ENCODE results near the gene USP40. TPM values are rescaled to one million over a fixed set of nuclear protein-coding genes. Genes with fewer than 3 reads are reported as not detected.

Gene USP40
- total RNA-seq, 1 experiment from 2014 or later = 28.0 TPM

DNA sequence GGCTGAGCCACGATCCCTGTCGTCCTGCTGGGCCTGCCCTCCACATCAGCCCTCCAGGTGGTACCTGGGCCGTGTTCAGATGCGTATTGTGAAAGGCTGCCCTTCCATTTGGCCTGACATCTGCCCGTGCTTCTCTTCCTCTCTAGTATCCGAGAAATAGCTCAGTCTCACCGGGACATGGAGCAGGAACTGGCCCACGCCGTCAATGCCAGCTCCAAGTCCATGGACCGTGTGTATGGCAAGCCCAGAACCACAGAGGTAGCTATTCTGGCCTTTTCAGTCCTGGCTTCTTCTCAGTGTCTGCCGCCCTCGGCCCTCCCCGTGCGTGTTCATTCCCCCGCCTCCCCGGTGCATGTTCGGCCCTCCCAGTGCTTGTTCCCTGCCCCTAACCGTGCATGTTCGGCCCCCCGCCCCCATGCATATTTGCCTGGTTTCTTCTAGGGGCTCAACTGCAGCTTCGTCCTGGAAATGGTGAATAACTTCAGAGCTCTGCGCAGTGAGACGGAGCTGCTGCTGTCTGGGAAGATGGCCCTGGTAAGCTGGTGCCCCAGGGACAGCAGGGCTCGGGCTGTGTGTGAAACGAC lies 104.3 kb downstream of the USP40 start:
- DNase-seq (ENCODE audit: low read depth) = no peak

DNA sequence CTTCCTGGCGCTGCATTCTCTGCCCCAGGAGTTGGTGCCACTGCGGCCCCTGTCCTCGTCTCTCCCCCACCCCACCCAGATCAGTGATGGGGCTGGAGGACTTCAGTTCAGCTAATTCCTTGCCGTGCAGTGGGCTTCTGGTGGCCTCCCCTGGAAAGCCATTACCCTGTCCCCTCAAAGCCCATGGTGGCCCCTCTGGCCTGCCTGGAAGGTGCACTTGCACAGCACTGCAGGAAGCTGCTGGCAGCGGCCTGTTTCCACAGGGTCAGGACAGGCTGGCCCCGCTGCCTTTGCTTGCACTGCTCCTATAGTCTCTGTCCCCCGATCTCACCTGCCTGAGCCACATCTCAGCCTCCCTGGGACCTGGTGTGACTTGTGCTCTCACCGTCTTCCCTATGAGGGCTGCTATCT lies 105.1 kb downstream of the USP40 start:
- no peak for DNase-seq (ENCODE audit: low read depth)

DNA sequence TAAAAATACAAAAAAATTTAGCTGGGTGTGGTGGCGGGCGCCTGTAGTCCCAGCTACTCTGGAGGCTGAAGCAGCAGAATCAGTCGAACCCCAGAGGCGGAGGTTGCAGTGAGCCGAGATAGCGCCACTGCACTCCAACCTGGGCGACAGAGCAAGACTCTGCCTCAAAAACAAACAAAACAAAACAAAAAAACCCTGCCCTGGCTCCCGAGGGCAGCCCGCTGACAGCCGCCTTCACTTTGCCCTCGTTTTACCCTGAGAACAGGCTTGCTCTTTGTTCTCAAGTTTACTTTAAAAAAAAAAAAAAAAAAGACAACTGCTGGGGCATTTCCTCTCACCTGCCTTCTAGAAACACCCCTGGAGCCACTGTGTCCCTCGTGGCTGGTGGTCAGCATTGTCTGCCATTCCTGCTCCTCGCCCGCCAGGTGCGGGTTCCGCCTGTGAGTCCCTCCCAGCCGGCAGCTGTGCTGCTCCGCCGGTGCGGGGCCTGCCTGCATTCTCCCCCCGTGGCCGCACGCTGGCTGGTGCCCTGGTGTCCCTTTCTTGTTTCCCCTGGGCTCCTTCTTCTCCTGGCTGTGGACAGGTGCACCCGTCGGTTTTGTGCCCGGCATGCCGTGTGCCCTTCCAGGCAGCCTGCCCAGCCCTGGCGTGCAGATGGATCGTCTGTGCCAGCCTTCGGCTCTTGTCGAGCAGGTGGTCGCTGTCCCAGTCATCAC lies 105.7 kb downstream of the USP40 start:
- DNase-seq (ENCODE audit: low read depth) = no peak

DNA sequence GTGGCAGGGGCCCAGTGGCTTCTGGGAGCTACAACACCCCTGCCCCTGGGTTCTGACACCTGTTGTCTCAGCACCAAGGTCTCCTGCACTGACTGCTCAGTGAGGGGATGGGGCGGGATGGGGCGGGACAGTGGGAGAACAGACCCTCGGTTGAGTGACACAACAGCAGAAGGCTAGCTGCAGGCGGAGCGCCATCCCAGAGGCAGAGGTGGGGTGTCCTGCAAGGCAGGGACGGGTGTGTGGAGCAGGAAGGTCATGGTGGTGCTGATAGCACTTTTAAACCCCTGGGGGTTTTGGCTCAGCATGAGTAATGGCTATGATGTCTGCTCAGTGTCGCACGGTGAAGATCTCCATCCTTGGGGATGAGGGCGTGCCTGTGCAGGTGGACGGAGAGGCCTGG lies 107.2 kb downstream of the USP40 start:
- DNase-seq (ENCODE audit: low read depth) = no peak

DNA sequence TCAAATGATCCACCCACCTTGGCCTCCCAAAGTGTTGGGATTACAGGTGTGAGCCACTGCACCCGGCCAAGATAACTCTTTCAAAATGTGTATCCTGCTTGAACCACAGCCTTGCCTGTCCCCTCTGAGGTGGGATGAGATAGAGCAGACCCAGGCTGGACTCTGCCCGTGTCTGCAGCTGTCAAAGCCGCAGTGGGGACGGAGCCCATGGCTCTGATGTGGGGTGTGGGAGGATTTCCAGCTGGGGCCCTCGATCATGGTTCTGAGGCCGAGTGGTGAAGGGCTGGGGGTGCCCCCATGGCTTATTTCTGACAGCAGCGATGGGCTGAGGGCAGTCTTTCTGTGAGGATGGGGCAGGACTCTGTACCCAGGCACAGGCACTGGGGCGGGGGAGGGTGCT lies 107.8 kb downstream of the USP40 start:
- DNase-seq (ENCODE audit: low read depth) = no peak

DNA sequence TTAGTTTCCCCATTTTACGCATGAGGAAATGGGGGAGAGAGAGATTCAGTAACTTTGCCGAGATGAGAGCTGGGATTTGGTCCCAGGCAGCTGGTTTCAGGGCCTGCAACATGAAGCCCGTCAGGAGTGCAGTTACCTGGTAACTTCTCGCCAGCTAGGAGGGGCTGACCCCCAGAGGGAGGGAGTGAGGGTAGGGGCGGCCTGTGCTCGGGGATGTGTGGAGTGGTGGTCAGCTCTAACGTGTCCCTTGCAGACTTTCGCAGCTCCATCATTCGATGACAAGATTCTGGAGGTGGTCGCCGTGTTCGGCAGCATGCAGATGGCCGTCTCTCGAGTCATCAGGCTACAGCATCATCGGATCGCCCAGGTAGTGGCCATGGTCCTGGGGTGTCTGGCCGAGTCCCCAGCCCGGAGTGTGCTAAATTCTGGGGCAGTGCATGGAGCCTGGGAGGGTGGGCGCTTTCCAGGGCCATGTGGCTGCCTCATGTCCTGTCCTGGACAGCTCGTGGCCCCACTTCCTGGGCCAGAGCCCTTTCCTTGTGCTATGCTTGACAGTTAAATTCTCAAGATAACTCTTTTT lies 108.5 kb downstream of the USP40 start:
- no peak for DNase-seq (ENCODE audit: low read depth)

DNA sequence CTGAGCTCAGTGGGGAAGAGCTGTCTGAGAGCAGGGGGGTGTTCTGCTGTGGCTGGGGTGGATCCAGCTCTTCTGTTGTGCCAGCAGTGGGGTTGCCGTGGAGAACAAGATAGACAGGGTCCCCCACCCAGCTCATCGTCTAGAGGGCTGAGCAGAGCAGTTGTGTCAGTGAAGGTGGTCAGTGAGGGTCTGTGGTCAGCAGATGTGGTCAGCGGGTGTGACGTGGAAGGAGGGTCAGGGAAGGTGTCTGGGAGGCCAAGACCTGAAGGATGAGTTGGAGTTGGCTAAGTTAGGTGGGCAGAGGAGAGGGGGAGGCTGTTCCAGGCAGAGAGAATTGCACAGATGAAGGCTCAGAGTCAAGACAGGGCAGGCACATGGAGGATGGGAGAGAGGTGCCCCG lies 109.2 kb downstream of the USP40 start:
- no peak for DNase-seq (ENCODE audit: low read depth)

DNA sequence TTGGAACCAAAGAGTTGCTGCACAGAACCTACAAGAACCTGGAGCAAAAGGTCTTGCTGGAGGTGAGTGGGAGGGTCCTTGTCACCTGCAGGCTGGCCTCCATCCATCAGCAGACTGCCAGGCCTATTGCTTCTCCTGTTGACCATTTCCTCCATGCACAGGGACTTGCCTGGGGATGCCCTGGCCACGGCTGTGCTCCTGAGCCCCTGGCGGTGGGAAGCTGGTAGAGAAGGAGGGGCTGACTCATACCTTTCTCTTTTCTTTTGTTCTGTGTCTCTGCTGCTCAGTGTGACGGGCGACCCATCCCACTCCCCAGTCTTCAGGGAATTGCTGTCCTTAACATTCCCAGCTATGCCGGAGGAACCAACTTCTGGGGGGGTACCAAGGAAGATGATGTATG lies 109.6 kb downstream of the USP40 start:
- no peak for DNase-seq (ENCODE audit: low read depth)

DNA sequence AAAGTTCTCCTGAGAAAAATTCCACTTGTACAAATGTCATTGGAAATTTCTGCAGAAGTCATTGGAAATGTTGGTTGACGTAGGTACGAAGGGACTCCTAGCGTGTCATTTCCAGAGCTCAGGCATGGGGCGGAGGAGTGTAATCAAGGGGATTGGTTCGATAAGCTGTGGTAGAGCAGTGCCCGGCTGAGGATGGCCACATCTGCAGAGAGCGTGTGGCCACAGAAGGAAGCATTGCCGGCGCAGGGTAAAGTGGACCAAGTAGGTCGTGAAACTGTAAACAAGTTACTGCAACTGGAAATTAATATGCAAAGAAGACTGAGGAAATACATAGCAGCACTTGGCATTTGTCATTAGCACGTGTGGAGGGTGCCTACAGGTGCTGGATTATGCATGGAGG lies 110.5 kb downstream of the USP40 start:
- no peak for DNase-seq (ENCODE audit: low read depth)

DNA sequence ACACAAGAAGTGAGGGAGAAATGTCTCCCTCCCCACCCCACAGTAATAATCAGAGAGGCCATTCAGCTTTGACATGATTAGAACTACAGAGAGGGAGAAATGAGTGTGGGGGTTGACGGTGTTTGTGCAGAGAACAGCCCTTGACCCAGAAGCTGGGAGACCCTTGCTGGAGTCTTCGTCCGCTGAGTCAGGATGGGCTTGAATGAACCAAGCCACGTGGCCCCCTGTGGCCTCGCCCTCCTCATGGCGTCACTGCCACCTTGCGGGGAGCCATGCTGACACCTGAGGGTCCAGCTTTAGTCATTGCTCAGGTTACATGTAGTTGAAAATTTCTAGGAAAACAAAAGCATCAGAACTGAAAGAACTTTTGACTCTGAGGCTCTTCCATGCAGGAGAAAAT lies 111.1 kb downstream of the USP40 start:
- DNase-seq (ENCODE audit: low read depth) = no peak

DNA sequence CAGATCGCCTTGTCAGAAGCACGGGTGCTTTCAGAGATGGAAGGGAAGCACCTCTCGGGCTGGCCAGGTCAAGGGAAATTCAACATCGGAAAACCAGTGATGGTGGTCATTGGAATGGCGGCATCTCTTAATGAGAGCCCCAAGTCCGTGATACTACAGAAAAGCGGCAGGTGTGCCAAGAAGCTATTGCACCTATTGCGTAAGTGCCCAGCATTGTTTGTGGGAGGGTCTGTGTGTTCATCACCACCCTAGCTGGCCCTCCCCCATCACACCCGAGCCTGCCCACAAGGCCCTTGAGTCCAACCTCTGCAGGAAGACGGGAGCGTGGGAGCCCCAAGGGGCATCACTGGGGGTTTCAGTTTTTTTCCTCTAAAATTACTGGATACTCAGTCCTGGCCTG lies 111.6 kb downstream of the USP40 start:
- no peak for DNase-seq (ENCODE audit: low read depth)

DNA sequence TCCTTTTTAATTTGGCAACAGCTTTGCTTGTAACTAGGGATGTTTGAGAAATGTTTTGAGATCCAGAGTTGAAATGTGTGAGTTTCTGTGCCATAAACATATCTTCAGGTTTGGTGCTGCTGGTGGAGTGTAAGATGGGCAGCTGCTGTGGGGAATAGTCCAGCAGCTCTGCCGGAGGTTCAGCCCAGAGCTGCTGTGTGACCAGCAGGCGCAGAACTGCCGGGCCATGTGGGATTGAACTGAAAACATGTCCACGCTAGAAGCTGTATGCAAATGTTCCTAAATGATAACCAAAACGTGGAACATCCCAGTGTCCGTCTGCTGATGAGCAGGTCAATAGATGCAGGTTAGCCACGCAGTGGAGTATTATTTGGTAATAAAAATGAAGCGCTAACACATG lies 112.7 kb downstream of the USP40 start:
- no peak for DNase-seq (ENCODE audit: low read depth)

DNA sequence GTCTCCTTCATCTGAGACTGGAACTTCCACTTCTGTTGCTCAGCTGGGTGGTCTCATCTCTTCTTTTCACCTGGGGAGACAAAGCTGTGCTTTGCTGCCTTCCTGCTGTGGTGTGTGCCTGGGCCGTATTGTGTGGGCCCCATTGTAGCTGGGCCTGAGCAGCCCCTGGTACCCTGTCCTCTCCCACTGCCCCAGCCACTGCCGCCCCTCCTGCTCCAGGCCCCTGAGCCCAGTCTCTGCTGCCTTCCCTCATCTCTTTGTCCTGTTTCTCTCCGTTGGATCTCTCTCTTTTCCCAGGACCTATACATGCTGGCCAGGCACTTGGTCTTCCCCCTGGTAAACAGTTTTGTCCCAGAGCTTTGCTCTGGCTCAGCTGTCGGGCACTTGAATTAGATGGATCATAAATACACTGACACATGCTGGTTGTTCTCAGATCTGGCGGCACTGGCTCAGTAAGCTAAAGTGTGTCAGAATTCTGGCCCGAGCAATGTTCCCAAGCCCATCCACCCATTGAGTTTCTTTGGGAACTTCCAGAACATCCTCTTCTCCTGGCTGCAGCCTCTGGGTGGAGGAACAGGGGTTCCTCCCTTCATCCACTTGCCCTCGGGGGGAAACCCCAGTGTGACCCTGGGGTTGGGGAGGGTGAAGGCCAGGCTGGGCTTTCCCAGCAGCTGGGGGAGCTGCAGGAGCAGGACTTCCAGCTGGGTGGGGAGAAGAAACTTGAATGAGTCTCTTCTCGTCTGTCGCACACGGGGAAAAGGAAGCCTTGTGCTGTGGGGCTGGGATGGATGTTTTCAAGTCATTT lies 113.3 kb downstream of the USP40 start:
- no peak for DNase-seq (ENCODE audit: low read depth)

DNA sequence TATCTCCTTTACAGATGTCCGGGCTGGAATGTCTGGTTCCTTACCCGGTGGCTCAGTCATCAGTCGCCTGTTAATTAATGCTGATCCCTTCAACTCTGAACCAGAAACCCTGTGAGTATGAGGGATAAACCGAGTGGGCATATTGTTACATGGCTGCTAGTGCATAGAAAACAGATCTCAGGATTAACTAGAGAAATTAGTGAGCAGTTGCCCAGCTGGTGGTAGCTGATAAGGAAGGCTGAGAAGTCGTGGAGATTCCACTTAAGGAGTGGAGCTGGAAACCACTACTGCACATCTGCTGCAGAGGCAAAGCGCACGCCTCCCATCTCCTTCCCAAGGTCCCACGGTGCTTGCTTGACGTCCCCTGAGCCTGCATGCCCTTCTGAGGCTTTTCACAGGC lies 114.6 kb downstream of the USP40 start:
- no peak for DNase-seq (ENCODE audit: low read depth)

DNA sequence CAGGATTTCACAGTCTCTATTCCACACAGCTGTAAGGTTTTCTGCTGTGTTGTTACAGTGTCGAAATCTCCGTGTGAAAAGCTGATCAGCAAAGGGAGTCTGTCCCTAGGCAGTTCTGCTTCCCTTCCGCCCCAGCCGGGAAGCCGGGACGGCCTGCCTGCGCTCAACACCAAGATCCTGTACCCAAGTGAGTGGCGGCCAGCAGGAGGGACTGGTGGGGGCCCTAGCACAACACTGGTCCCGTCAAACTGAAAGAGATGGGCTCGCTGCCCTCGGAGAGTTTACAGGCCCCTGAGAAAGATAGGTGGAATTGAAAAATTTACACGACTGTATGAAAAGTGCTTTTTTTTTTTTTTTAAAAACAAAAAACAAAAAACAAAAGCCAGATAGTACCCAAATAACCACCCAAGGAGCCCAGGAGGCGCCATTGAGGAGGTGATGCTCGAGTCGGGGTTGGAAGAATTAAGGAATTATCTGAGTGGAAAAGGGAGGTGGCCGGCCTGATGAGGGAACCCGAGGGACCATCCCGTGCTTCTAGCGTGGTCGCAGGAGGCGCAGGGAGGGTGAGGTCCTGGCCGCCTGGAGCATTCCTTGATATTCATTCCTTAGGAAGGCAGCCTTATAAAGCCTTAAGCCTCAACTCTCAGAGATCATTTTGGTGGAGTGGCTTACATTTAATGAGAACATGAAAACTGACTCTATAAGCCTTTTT lies 115.6 kb downstream of the USP40 start:
- DNase-seq (ENCODE audit: low read depth) = no peak

DNA sequence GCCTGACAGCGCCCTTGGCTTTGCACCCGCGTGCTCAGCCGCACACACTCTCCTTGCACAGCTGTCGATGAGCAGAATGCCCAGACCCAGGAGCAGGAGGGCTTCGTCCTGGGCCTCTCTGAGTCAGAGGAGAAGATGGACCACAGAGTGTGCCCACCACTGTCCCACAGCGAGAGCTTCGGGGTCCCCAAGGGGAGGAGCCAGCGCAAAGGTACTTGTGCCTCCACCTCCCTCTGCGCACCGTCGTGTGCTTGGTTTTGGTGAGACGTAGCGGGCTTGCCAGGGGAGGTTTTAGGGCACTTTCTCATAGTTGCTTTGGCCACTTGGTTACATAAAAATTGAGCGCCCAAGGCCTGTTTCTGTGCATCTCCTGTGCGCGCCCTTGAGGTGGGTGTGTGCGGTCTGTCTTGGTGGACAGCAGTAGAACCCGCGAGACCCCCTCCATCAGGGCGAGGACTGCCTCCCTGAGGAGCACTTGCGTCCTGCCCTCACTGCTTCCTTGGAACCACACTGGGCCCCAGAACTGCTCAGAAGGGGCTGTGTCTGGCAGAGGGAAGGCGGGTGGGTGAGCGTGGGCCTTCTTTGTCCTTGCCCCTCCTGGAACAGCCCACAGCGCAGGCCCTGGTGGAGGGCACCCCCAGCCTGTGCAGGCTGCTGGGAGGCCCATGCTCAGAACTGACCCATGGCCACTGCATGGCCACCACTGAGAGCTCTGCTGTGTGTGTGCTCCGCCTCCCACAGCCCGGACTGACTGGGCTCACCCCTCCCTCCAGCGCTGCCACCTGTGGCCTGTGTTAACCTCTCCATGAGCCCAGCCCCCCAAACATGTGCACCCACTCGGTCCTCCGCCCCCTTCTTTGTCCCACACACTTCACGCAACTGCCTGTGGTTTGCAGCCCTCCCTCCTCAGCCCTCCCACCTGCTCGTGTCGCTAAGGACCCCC lies 116.4 kb downstream of the USP40 start:
- no peak for DNase-seq (ENCODE audit: low read depth)

DNA sequence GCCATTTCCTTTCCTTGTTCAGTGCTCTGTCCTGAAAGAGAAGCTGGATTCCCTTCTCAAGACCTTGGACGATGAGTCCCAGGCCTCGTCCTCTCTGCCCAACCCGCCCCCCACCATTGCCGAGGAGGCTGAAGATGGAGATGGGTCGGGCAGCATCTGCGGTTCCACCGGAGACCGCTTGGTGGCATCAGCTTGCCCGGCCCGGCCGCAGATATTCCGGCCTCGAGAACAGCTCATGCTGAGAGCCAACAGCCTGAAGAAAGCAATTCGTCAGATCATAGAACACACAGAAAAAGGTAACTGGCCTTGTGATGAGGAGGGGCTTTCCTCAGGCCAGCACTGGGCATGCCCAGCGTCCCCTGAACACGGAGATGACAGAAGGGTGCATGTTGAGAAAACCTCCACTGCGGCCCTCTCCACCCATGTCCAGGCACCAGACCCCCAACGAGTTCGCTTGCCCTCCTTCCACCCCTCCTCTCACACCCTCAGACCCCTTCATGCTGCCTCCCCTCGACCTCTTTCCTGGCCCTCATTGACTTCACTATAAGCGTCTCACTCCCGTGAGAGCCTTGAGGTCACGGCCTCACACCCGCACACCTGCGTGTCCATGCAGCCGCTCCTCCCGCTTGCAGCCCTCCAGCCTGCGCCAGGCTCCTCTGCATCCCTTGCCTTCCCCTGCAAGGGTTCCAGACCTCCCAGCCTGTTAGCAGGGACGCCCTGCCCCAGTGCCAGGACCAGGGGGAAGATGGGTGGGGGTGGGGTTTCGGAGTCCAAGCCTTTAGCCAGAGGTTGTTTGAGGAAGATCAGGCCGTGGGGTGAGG lies 117.3 kb downstream of the USP40 start:
- DNase-seq (ENCODE audit: low read depth) = peak; percentile 24

DNA sequence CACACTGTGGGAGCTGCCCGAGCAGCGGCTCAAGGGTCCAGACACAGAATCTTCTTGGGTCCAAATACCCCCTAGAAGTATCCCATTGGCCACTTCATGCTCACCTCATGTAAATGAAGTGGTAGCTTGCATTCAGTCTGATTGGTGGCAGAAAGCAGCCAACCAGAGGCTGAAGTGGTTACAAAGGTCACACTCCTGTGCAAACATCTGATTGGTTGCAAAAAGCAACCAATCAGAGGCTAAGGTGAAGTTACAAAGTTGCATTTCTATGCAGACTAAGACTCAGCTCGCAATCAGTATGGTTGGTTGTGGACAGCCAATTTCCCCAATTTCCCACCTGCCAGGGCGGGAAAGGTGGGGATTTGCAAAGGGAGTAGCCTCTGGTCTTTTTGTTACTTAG lies 118.0 kb downstream of the USP40 start:
- DNase-seq (ENCODE audit: low read depth) = no peak

DNA sequence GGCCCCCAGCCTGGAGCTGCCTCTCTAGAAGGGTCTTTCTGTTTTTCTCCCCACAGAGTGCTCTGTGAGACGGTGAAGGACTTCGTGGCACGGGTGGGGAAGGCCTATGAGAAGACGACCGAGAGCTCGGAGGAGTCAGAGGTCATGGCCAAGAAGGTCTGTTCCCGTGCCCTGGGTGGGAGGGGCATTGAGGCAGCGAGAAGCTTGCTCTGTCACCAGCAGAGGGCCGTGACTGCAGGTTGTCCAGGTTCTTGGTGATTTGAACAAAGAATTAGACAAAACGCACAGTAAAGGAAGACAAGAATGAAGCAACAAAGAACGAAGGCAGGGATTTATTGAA lies 118.4 kb downstream of the USP40 start:
- DNase-seq (ENCODE audit: low read depth) = no peak
